SK-N-SH treated with all-trans-retinoic acid at 6 μM for 48 hours (cell line): ENCODE data around the gene CYP19A1.
A peak's percentile ranks its signal among the peaks of the same experiment; 100 is the strongest.

Experiments
- BACH2 ChIP-seq: fragments of 250-450 bp; sonication (Bioruptor Pico); IDR thresholded peaks from 2 replicates; pipeline ENCODE4 v1.9.0; 2021; ENCODE audit warnings: mild to moderate bottlenecking, borderline replicate concordance
- GLIS3 ChIP-seq: fragments of 250-450 bp; sonication (Bioruptor Pico); IDR thresholded peaks from 2 replicates; pipeline ENCODE4 v1.5.0; 2020; ENCODE audit warnings: mild to moderate bottlenecking, moderate library complexity
- OSR1 ChIP-seq: fragments of 250-450 bp; sonication (Bioruptor Pico); IDR thresholded peaks from 2 replicates; pipeline ENCODE4 v1.8.0; 2022; ENCODE audit warnings: moderate library complexity, mild to moderate bottlenecking, inconsistent platforms
- RARB ChIP-seq: fragments of 250-450 bp; sonication (Bioruptor Pico); IDR thresholded peaks from 2 replicates; pipeline ENCODE4 v1.8.0; 2021; ENCODE audit warnings: mild to moderate bottlenecking, moderate library complexity
- TOX ChIP-seq: fragments of 250-450 bp; sonication (Bioruptor Pico); IDR thresholded peaks from 2 replicates; pipeline ENCODE4 v1.8.0; 2021; ENCODE audit warnings: mild to moderate bottlenecking, moderate library complexity, borderline replicate concordance
- ZFP3 ChIP-seq: fragments of 250-450 bp; sonication (Bioruptor Pico); IDR thresholded peaks from 2 replicates; pipeline ENCODE4 v1.5.0; 2020; ENCODE audit warnings: mild to moderate bottlenecking, moderate library complexity
- ZFP30 ChIP-seq: fragments of 450-650 bp; formaldehyde crosslinking; IDR thresholded peaks from 2 replicates; pipeline ENCODE4 v1.5.0; 2022; ENCODE audit warnings: mild to moderate bottlenecking, moderate library complexity
- ZNF565 ChIP-seq: fragments of 450-650 bp; formaldehyde crosslinking; conservative IDR thresholded peaks from 2 replicates; pipeline ENCODE4 v1.5.0; 2020; ENCODE audit warnings: low read depth, mild to moderate bottlenecking, moderate library complexity
- TF ChIP-seq, protein P1 (sequence below): fragments of 250-450 bp; sonication (Bioruptor Pico); IDR thresholded peaks from 2 replicates; pipeline ENCODE4 v1.5.1; 2021; ENCODE audit warnings: mild to moderate bottlenecking, moderate library complexity
- TF ChIP-seq, protein P2 (sequence below): fragments of 250-450 bp; sonication (Bioruptor Pico); IDR thresholded peaks from 2 replicates; pipeline ENCODE4 v1.8.0; 2021; ENCODE audit warnings: low read depth, mild to moderate bottlenecking, moderate library complexity, borderline replicate concordance
- TF ChIP-seq, protein P3 (sequence below): fragments of 250-450 bp; sonication (Bioruptor Pico); IDR thresholded peaks from 2 replicates; pipeline ENCODE4 v1.8.0; 2020; ENCODE audit warnings: mild to moderate bottlenecking, moderate library complexity, borderline replicate concordance
- TF ChIP-seq, protein P4 (sequence below): fragments of 250-450 bp; sonication (Bioruptor Pico); IDR thresholded peaks from 2 replicates; pipeline ENCODE4 v1.5.0; 2020; ENCODE audit warnings: mild to moderate bottlenecking, moderate library complexity
- TF ChIP-seq, protein P5 (sequence below): fragments of 250-450 bp; sonication (Bioruptor Pico); IDR thresholded peaks from 2 replicates; pipeline ENCODE4 v1.5.1; 2020; ENCODE audit warnings: low read depth, mild to moderate bottlenecking, moderate library complexity

DNA sequence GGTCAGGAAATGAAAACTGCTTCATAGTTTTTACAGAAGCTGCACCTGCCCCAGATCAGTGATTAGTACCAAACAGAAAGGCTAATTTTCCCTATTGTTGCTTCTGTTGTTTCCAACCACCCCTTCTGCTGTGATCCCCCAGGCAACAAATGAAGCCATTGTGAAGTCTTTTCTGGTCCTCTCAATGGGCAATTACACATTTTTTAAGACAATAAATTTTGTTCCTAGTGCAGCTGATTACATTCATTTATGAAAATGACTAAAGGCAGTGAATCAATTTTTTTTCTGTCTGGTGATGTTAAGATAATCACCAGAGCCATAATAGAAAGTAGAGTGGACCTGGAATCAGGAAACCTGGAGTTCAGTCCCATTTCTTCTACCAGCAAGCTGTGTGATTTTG, 35.7 kb upstream of the CYP19A1 start:
- TF ChIP-seq, protein P1, sequence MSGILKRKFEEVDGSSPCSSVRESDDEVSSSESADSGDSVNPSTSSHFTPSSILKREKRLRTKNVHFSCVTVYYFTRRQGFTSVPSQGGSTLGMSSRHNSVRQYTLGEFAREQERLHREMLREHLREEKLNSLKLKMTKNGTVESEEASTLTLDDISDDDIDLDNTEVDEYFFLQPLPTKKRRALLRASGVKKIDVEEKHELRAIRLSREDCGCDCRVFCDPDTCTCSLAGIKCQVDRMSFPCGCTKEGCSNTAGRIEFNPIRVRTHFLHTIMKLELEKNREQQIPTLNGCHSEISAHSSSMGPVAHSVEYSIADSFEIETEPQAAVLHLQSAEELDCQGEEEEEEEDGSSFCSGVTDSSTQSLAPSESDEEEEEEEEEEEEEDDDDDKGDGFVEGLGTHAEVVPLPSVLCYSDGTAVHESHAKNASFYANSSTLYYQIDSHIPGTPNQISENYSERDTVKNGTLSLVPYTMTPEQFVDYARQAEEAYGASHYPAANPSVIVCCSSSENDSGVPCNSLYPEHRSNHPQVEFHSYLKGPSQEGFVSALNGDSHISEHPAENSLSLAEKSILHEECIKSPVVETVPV: no peak
- TF ChIP-seq, protein P2, sequence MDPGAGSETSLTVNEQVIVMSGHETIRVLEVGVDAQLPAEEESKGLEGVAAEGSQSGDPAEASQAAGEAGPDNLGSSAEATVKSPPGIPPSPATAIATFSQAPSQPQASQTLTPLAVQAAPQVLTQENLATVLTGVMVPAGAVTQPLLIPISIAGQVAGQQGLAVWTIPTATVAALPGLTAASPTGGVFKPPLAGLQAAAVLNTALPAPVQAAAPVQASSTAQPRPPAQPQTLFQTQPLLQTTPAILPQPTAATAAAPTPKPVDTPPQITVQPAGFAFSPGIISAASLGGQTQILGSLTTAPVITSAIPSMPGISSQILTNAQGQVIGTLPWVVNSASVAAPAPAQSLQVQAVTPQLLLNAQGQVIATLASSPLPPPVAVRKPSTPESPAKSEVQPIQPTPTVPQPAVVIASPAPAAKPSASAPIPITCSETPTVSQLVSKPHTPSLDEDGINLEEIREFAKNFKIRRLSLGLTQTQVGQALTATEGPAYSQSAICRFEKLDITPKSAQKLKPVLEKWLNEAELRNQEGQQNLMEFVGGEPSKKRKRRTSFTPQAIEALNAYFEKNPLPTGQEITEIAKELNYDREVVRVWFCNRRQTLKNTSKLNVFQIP (CRISPR knock-in tag): no peak
- TF ChIP-seq RARB (CRISPR knock-in tag) (no peak), ZFP30 (CRISPR knock-in tag) (no peak), TOX (CRISPR knock-in tag) (no peak), BACH2 (no peak), GLIS3 (CRISPR knock-in tag) (no peak), ZFP3 (CRISPR knock-in tag) (no peak), OSR1 (CRISPR knock-in tag) (no peak), ZNF565 (no peak)
- TF ChIP-seq, protein P3, sequence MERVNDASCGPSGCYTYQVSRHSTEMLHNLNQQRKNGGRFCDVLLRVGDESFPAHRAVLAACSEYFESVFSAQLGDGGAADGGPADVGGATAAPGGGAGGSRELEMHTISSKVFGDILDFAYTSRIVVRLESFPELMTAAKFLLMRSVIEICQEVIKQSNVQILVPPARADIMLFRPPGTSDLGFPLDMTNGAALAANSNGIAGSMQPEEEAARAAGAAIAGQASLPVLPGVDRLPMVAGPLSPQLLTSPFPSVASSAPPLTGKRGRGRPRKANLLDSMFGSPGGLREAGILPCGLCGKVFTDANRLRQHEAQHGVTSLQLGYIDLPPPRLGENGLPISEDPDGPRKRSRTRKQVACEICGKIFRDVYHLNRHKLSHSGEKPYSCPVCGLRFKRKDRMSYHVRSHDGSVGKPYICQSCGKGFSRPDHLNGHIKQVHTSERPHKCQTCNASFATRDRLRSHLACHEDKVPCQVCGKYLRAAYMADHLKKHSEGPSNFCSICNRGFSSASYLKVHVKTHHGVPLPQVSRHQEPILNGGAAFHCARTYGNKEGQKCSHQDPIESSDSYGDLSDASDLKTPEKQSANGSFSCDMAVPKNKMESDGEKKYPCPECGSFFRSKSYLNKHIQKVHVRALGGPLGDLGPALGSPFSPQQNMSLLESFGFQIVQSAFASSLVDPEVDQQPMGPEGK (CRISPR knock-in tag): no peak
- TF ChIP-seq, protein P4, sequence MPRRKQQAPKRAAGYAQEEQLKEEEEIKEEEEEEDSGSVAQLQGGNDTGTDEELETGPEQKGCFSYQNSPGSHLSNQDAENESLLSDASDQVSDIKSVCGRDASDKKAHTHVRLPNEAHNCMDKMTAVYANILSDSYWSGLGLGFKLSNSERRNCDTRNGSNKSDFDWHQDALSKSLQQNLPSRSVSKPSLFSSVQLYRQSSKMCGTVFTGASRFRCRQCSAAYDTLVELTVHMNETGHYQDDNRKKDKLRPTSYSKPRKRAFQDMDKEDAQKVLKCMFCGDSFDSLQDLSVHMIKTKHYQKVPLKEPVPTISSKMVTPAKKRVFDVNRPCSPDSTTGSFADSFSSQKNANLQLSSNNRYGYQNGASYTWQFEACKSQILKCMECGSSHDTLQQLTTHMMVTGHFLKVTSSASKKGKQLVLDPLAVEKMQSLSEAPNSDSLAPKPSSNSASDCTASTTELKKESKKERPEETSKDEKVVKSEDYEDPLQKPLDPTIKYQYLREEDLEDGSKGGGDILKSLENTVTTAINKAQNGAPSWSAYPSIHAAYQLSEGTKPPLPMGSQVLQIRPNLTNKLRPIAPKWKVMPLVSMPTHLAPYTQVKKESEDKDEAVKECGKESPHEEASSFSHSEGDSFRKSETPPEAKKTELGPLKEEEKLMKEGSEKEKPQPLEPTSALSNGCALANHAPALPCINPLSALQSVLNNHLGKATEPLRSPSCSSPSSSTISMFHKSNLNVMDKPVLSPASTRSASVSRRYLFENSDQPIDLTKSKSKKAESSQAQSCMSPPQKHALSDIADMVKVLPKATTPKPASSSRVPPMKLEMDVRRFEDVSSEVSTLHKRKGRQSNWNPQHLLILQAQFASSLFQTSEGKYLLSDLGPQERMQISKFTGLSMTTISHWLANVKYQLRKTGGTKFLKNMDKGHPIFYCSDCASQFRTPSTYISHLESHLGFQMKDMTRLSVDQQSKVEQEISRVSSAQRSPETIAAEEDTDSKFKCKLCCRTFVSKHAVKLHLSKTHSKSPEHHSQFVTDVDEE (CRISPR knock-in tag): peak; percentile 63; the same call in 1 of the 2 replicates
- TF ChIP-seq, protein P5, sequence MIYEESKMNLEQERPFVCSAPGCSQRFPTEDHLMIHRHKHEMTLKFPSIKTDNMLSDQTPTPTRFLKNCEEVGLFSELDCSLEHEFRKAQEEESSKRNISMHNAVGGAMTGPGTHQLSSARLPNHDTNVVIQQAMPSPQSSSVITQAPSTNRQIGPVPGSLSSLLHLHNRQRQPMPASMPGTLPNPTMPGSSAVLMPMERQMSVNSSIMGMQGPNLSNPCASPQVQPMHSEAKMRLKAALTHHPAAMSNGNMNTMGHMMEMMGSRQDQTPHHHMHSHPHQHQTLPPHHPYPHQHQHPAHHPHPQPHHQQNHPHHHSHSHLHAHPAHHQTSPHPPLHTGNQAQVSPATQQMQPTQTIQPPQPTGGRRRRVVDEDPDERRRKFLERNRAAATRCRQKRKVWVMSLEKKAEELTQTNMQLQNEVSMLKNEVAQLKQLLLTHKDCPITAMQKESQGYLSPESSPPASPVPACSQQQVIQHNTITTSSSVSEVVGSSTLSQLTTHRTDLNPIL (CRISPR knock-in tag): no peak
